ENCODE measurements around the gene RGMB. TPM values are rescaled to one million over a fixed set of nuclear protein-coding genes. Genes with fewer than 3 reads are reported as not detected.

The RGMB gene
- total RNA-seq, 1 experiment from 2014 or later, result 19.3 TPM

- no peak for DNase-seq
- Histone ChIP-seq H2AK5ac (ENCODE audit: insufficient read length, low read length) (no peak overlapping the region), H2BK12ac (ENCODE audit: insufficient read length, low read depth, low read length) (no peak overlapping the region), H3K4ac (ENCODE audit: low read depth, low read length) (no peak overlapping the region), H4K5ac (ENCODE audit: insufficient read length, low read depth, low read length) (no peak overlapping the region), H4K20me1 (ENCODE audit: control insufficient read depth, insufficient read depth, insufficient read length) (no peaks in the 10 kb centered on the region), H3K23me2 (ENCODE audit: insufficient read length, low read depth, low read length, poor library complexity, severe bottlenecking) (no peaks in the 10 kb centered on the region), H2BK20ac (ENCODE audit: low read depth, low read length, poor library complexity, severe bottlenecking) (no peak overlapping the region), H2BK15ac (ENCODE audit: low read depth, low read length) (no peak overlapping the region), H3K27ac (ENCODE audit: insufficient read length, low read depth, low read length) (no peak overlapping the region), H3K79me2 (ENCODE audit: insufficient read depth, low read length) (no peaks in the 10 kb centered on the region), H3K14ac (ENCODE audit: insufficient read depth, low read length) (no peak overlapping the region), H3K4me2 (ENCODE audit: insufficient read depth, insufficient read length, low read length) (no peak overlapping the region), H2BK120ac (ENCODE audit: low read depth, low read length, poor library complexity, severe bottlenecking) (no peak overlapping the region), H3K27me3 (ENCODE audit: insufficient read depth, low read length) (no peaks in the 10 kb centered on the region), H3K56ac (ENCODE audit: insufficient read length, low read depth, low read length) (no peak overlapping the region), H3K79me1 (ENCODE audit: insufficient read depth, low read depth, low read length, poor library complexity, severe bottlenecking) (no peaks in the 10 kb centered on the region), H2BK5ac (ENCODE audit: insufficient read length, low read length) (no peak overlapping the region), H3K9ac (ENCODE audit: extremely low read depth, insufficient read length, low read length) (no peak overlapping the region), H3K23ac (ENCODE audit: insufficient read length, low read depth, low read length) (no peak overlapping the region), H2AFZ (ENCODE audit: low read length) (no peak overlapping the region), H4K91ac (ENCODE audit: insufficient read length, low read depth, low read length) (no peak overlapping the region), H3K18ac (ENCODE audit: insufficient read length, low read depth, low read length) (no peak overlapping the region), H3K4me1 (ENCODE audit: insufficient read depth, low read length) (no peaks in the 10 kb centered on the region; the same call in 1 of the 2 replicates), H3T11ph (ENCODE audit: low read length) (no peak overlapping the region), H4K8ac (replicated peaks; ENCODE audit: insufficient read length, low read depth, low read length) (no peak overlapping the region), H3K9me3 (ENCODE audit: control insufficient read depth, low read depth, low read length) (no peaks in the 10 kb centered on the region)
- H3K4me1 Mint-ChIP-seq, result peaks cover 11 to 26% of the 10 kb centered on the region in 2 experiments
- WGBS (ENCODE audit: extremely low coverage, insufficient read length, low lambda C conversion rate), result no CpG with 5 or more reads among the region's 1 CpG
- H3K27me3 Mint-ChIP-seq (ENCODE audit: low read depth), result no peaks in the 10 kb centered on the region
- peaks cover 4 to 7% (median 6%) of the 10 kb centered on the region in 3 experiments for H3K36me3 Mint-ChIP-seq (ENCODE audit: insufficient read depth in 1 of 3, low read depth in 3 of 3)
- no peak overlapping the region for H3K4me3 Mint-ChIP-seq
- no peak for TF ChIP-seq CTCF (conservative IDR thresholded peaks at IDR 0.05)
- H3K9me3 Mint-ChIP-seq, result no peaks in the 10 kb centered on the region
- H3K27ac Mint-ChIP-seq, result no peak overlapping the region
These were observed 24.9 kb downstream of the RGMB start for GRCh38 chr5:98798371-98798770.
